Uterus (tissue), 2 donors: ENCODE results near the gene CYSTM1.

Experiments used
- CTCF ChIP-seq, 4 experiments: fragments of 200-600 bp in 2 of 4; fragments of 450-650 bp in 2 of 4; sonication (generic) in 2 of 4; IDR thresholded peaks; one replicate each; pipeline ENCODE4 v1.5.1; 2016 to 2019; ENCODE audit warnings: antibody characterized with exemption in 4 of 4, mild to moderate bottlenecking in 2 of 4, moderate library complexity in 1 of 4
- POLR2A ChIP-seq, 2 donors: fragments of 450-650 bp; IDR thresholded peaks; one replicate each; pipeline ENCODE4 v1.6.1; 2016; ENCODE audit warnings: antibody characterized with exemption in 2 of 2, mild to moderate bottlenecking in 1 of 2, moderate library complexity in 1 of 2

- no peak for TF ChIP-seq CTCF (IDR thresholded peaks at IDR 0.05)
- no peak for TF ChIP-seq POLR2A (IDR thresholded peaks at IDR 0.05)
These were observed 3.6 kb downstream of the CYSTM1 start for GRCh38 chr5:140178482-140179116.
